Glomerular endothelial cell (primary cell): ENCODE data around the gene CDCA7L. TPM values are rescaled to one million over a fixed set of nuclear protein-coding genes. Genes with fewer than 3 reads are reported as not detected.
"Not testable (repeated sequence)": the region's sequence is repeated elsewhere in the genome, so short reads cannot be mapped to it uniquely, and the experiment has no call there.

Experiments used
- DNase-seq: peaks from one replicate; pipeline ENCODE4 v3.0.0-alpha.2; 2011; ENCODE audit warnings: low read depth, low spot score; ENCODE audit errors: extremely low read depth
- total RNA-seq: library from RNA; depleted of rRNA; stranded (reverse); fragments of >200 nt; gene quantifications from 2 replicates; pipeline ENCODE4 v1.2.3, GENCODE V29; 2015

Gene CDCA7L
- total RNA-seq, 1 donor from 2014 or later = 35.3 TPM

- DNase-seq = no peak
Observed at GRCh38 chr7:21944616-21945453, 864 bp downstream of the CDCA7L start.

- DNase-seq = no peak
Observed at GRCh38 chr7:21943436-21943835, 2.3 kb downstream of the CDCA7L start.

GRCh38 chr7:21942955-21943354 is 2.7 kb downstream of the CDCA7L start:
- DNase-seq = no peak

DNA sequence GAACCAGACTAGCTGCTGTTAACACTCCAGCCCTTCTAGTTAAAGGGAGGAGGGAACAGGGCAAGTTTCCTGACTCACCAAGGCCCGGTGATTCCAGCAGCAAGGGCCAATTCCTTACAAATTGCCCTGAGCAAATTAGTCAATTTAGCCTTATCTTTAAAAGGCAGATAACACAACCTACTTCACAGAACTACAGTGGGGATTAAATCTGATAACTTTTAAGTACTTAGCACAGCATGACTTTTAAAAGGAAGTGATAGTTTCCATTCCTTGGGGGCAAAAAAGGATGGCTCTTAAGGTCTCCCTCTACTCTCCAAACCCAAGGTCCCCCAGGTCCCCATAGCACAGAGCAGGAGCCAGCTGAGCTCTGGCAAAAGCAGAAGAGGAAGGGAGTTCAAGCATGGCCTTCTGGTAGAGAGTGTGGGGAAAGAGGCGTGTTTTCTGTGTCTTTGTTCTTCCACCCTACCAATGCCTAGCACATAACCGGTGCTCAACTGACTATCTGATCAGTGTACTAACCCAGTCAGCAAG is 4.0 kb downstream of the CDCA7L start:
- no peak for DNase-seq

DNA sequence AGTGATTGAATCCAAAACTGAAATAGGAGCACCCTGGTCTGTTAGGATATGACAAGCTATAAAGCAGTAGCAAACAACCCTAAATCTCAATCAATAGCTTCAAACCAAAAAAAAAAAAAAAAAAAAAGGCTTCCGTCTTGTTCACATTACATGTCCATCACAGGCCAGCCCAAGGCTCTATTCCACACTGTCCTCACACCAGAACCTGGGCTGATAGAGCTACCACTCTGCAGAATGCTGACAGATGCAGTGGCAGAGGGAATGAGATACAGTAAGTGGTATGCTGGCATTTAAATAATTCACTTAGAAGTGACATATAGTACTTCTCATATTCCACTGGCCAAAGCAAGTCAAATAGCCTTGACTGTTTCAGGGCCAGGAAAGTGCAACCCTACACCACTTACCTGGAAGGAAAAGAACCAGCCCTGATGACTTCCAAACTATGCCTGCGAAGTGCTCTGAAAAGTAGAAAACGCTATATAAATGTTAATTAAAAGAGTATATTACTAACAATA is 5.8 kb downstream of the CDCA7L start:
- no peak for DNase-seq

- no peak for DNase-seq
Observed at GRCh38 chr7:21939136-21939857, 6.4 kb downstream of the CDCA7L start.

GRCh38 chr7:21938463-21938862 is 7.2 kb downstream of the CDCA7L start:
- no peak for DNase-seq

GRCh38 chr7:21934808-21935207 is 10.9 kb downstream of the CDCA7L start:
- no peak for DNase-seq

DNA sequence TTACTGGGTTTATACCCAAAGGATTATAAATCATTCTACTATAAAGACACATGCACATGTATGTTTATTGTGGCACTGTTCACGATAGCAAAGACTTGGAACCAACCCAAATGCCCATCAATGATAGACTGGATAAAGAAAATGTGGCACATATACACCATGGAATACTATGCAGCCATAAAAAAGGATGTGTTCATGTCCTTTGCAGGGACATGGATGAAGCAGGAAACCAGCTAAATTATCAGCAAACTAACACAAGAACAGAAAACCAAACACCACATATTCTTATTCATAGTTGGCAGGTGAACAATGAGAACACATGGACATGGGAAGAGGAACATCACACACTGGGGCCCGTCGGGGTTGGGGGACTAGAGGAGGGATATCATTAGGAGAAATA is 12.4 kb downstream of the CDCA7L start:
- DNase-seq = not testable (repeated sequence)

DNA sequence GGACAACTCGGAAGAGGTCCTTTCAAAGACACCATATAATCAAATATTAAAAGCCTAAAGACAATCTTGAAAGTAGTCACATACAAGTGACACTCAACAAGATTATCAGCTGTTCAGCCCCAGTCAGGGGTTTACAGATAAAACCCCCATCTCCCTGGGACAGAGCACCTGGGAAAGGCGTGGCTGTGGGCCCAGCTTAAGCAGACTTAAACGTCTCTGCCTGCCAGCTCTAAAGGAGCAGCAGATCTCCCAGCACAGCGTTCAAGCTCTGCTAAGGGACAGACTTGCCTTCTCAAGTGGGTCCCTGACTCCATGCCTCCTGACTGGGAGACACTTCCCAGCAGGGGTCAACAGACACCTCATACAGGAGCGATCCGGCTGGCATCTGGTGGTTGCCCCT is 18.0 kb downstream of the CDCA7L start:
- DNase-seq = no peak

GRCh38 chr7:21926448-21926847 is 19.3 kb downstream of the CDCA7L start:
- DNase-seq = no peak

DNA sequence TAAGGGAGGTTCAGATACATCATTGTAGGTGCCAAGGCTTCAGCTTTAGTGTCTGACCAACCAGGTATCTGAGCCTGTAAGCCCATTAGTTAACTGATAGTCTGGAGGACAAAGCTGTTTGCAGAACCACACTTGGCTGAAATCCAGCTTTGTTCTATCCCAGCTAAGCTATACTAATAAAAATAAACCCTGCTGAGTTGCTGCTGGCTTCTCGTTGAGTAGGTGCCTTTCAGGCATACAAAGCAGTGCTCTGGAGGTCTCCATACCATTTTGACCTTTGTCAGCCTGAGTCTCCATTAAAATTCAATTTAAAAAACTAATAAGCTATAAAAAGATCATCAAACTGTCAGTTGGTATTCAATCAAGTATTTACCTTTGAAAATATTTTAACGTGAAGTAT is 22.0 kb downstream of the CDCA7L start:
- DNase-seq = no peak

- no peak for DNase-seq
Observed at GRCh38 chr7:21922605-21923004, 23.1 kb downstream of the CDCA7L start.

- no peak for DNase-seq
Observed at GRCh38 chr7:21920936-21921335, 24.8 kb downstream of the CDCA7L start.

GRCh38 chr7:21918216-21918615 is 27.5 kb downstream of the CDCA7L start:
- no peak for DNase-seq

DNA sequence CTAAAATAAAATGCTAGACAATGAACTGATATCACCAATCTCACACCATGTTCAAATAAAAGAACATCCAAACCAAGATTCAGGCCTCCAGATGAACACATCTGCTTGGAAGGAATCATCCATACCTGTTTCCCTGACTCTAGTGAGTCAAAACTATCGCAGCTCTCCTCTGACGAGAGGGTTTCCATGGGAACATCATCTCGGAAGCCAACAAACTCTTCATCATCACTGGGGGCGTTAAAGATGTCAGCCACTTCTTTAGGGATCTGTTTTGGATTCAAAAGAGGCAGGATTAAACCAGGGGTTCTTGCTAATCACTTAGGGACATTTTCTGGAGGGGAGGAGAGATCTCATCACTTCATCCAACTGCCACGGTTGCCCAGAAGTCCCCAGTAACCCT is 29.1 kb downstream of the CDCA7L start:
- no peak for DNase-seq

DNA sequence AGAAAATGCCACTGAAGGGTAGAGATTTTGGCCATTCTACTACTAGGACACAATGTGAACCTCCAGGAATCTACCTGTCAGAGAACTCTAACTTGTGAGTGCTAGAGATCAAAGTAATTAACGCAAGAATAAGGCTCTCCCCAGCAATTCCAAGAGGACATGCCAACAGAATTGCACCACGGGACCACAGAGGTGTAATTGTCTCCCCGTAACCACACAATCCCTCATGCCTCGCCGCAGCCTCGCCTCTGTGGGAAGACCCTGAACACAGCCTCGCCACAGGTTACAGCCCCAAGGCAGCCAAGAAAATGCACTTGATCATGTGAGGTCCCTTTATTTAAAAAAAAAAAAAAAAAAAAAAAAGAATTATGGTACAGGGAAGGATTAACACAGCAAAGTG is 29.5 kb downstream of the CDCA7L start:
- no peak for DNase-seq

- DNase-seq = no peak
Observed at GRCh38 chr7:21915140-21915539, 30.6 kb downstream of the CDCA7L start.

DNA sequence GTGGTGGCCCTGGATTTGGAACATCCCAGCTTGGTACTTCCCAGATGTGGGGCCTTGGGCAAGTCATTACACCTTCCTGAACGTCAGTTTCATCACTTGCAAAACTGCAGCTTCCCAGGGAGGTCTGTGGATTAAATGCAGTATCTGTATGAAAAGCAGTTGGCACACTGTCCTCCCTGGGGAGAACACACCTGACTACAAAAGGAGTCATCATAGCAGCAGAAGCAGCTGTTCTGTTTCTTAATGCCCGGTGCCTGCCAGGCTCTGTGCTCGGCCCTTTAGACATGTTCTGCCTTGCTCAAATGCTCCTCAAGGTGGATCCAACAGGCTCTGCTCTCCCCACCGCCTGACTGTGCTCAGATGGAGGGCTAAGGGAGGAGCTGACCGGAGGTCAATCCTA is 31.0 kb downstream of the CDCA7L start:
- no peak for DNase-seq

DNA sequence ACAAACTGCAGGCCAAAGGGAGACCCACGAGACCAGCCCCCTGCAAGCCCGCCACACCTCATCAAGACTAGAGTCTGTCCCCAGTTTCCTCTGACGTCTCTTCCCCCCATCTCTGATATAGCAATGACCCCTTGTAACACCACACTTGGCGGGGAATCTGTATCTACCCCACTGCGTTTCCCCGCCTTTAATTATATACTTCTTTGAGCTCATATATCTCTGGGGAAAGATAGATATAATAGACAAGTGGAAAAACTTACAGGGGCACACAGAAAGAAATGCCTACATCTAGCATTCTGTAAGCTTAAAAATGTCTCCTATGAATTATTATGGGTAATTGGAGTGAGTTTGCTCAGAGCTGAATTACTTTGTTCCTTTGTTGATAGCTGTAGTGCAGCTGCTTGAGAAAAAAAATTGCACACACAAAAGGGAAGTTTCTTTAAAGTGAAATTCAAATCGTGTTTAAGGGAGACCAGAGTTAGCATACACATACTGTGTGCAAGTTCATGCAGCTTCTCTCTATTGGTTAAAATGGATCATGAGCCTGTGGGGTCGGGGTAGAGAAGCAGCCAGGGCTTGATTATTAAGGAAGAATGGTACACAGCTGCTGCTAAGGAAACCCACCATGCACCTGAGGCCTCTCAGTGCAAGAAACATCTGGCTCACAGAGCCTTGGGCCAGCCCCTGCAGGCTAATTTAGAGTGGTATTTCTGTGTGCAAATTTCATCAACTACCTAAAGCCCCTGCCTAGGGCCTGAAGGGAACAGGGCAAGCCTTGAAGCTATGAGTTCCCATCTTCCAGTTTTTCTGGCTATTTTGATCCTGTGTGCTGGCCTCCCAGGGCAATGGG is 32.5 kb downstream of the CDCA7L start:
- DNase-seq = no peak

DNA sequence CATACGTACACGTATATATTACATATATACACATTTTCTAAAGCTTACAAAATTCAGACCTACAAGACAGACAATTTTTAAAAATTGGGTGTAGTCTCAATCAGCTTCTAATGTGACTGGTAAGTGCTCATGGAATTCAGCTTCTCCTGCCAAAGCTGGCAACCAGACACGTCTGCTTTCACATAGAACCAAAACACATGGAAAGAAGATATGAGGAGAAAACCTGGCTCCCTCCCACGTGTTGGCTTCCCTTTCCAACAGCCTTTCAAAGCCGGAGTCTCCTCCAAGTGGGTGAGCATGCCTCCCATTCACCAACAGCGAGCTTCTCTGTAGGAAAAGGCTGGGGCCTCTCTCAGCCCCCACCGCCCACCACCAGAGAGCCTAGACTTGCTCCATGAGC is 33.4 kb downstream of the CDCA7L start:
- no peak for DNase-seq
